K562 (cell line): ENCODE results near the gene OR51S1. TPM values are rescaled to one million over a fixed set of nuclear protein-coding genes. Genes with fewer than 3 reads are reported as not detected.

Source experiments
- ATAC-seq: fragments of 200-7000 bp; cut with Tn5 transposase; 3 replicates; pipeline ENCODE4 v1.9.1; 2020; ENCODE audit warnings: moderate library complexity
- BruUV-seq: library from RNA; stranded (reverse); fragments of 400-500 nt; replicated peaks from 2 replicates; lab custom pipeline; 2021; lab: Mats Ljungman, UMichigan
- CTCF ChIA-PET: fragments of 300-600 bp; formaldehyde crosslinking; extraction: SDS; loops from one replicate; lab custom pipeline; 2021; ENCODE audit warnings: low intra/inter-chr PET ratio; lab: Yijun Ruan, JAX
- POLR2A ChIA-PET: fragments of 300-600, 350-650 bp; sonication (Branson Sonifier 250); formaldehyde crosslinking; extraction: SDS; loops from one replicate; lab custom pipeline; 2021; ENCODE audit warnings: antibody characterized with exemption, inconsistent platforms; lab: Yijun Ruan, JAX
- DNase-seq, 4 experiments: peaks; one replicate each; pipeline versions ENCODE4 v3.0.0 to v3.0.0-alpha.2; 2011 to 2018; ENCODE audit warnings: low spot score in 3 of 4, mixed read lengths in 3 of 4; ENCODE audit errors: extremely low read depth in 1 of 4
- FAIRE-seq: peaks from 2 replicates; lab custom pipeline; 2011; peaks lifted over from hg19 to GRCh38; lab: Jason Lieb, UNC
- H2AFZ ChIP-seq: 2 replicates; pipeline ENCODE4 v1.6.0; 2011; ENCODE audit warnings: low read depth, low read length, control low read depth, inconsistent platforms
- H3K27ac ChIP-seq: fragments of 200-600 bp; 3 replicates; pipeline ENCODE4 v1.8.0; 2011; ENCODE audit warnings: low read depth, mild to moderate bottlenecking, control low read depth, inconsistent platforms, low read length, moderate library complexity, mixed read lengths; ENCODE audit errors: extremely low read depth
- H3K27me3 ChIP-seq, 2 experiments: fragments of 300-600 bp in 1 of 2; 2 replicates in 1 of 2; 3 replicates in 1 of 2; pipeline versions ENCODE4 v1.6.0 to v1.8.0; 2011; ENCODE audit warnings: inconsistent platforms in 2 of 2, low read length in 2 of 2, mild to moderate bottlenecking in 1 of 2, mixed read lengths in 1 of 2, moderate library complexity in 1 of 2; ENCODE audit not compliant: control insufficient read depth in 2 of 2, insufficient read depth in 2 of 2
- H3K36me3 ChIP-seq: fragments of 300-600 bp; 3 replicates; pipeline ENCODE4 v1.8.0; 2011; ENCODE audit warnings: mild to moderate bottlenecking, low read length, inconsistent platforms; ENCODE audit not compliant: control insufficient read depth, insufficient read depth
- H3K4me1 ChIP-seq, 2 experiments: fragments of 200-600 bp in 1 of 2; replicated peaks in 1 of 2; 2 replicates in 1 of 2; 3 replicates in 1 of 2; pipeline versions ENCODE4 v1.5.1 to v1.8.0; 2011; ENCODE audit warnings: inconsistent platforms in 2 of 2, low read length in 2 of 2, mild to moderate bottlenecking in 1 of 2, mixed read lengths in 1 of 2, moderate library complexity in 1 of 2; ENCODE audit not compliant: control insufficient read depth in 2 of 2, insufficient read depth in 2 of 2
- H3K4me2 ChIP-seq: 2 replicates; pipeline ENCODE4 v1.6.1; 2011; ENCODE audit warnings: low read length, control low read depth, inconsistent platforms, mixed read lengths; ENCODE audit not compliant: insufficient read depth
- H3K4me3 ChIP-seq: fragments of 200-600 bp; sonication (generic), shearing (Covaris generic); 2 replicates; pipeline ENCODE4 v1.5.1; 2016; ENCODE audit warnings: control low read depth, inconsistent platforms
- H3K79me2 ChIP-seq: fragments of 200-600 bp; 3 replicates; pipeline ENCODE4 v1.8.0; 2011; ENCODE audit warnings: low read length, inconsistent platforms; ENCODE audit not compliant: control insufficient read depth, insufficient read depth
- H3K9ac ChIP-seq, 2 experiments: 2 replicates each; pipeline versions ENCODE4 v1.6.0 to v1.6.1; 2011; ENCODE audit warnings: low read depth in 2 of 2, low read length in 2 of 2, control low read depth in 1 of 2, inconsistent platforms in 1 of 2, mild to moderate bottlenecking in 1 of 2, mixed read lengths in 1 of 2; ENCODE audit not compliant: insufficient read depth in 1 of 2
- H3K9me1 ChIP-seq: one replicate; pipeline ENCODE4 v1.6.0; 2011; ENCODE audit warnings: inconsistent platforms, mild to moderate bottlenecking, low read length, moderate library complexity; ENCODE audit not compliant: control insufficient read depth, insufficient read depth
- H3K9me3 ChIP-seq: replicated peaks from 2 replicates; pipeline ENCODE4 v1.5.1; 2011; ENCODE audit warnings: low read depth, low read length, inconsistent platforms; ENCODE audit not compliant: control insufficient read depth, insufficient read depth
- H4K20me1 ChIP-seq: replicated peaks from 2 replicates; pipeline ENCODE4 v1.6.1; 2011; ENCODE audit warnings: low read length, inconsistent platforms, mixed read lengths; ENCODE audit not compliant: control insufficient read depth, insufficient read depth
- ARID4B ChIP-seq: sonication (generic); formaldehyde crosslinking; IDR thresholded peaks from 2 replicates; pipeline ENCODE4 v1.8.0; 2022; ENCODE audit warnings: mild to moderate bottlenecking, missing genetic modification reagents
- E2F5 ChIP-seq: sonication (generic); formaldehyde crosslinking; IDR thresholded peaks from 2 replicates; pipeline ENCODE4 v1.8.0; 2022; ENCODE audit warnings: mild to moderate bottlenecking, missing genetic modification reagents
- GATA2 ChIP-seq: sonication (generic); formaldehyde crosslinking; IDR thresholded peaks from 2 replicates; pipeline ENCODE4 v1.4.0; 2020; ENCODE audit warnings: mild to moderate bottlenecking, missing genetic modification reagents
- NONO ChIP-seq, 2 experiments: fragments of 200-400 bp in 1 of 2; fragments of 450-650 bp in 1 of 2; formaldehyde crosslinking in 1 of 2; IDR thresholded peaks; 2 replicates each; pipeline ENCODE4 v1.6.1; 2017; ENCODE audit warnings: low read depth in 2 of 2, mild to moderate bottlenecking in 2 of 2, moderate library complexity in 2 of 2, low read length in 1 of 2
- PML ChIP-seq: IDR thresholded peaks from 2 replicates; pipeline ENCODE4 v1.6.1; 2012; ENCODE audit warnings: low read length, inconsistent platforms
- ZNF224 ChIP-seq: sonication (generic); formaldehyde crosslinking; IDR thresholded peaks from 2 replicates; pipeline ENCODE4 v1.8.0; 2022; ENCODE audit warnings: mild to moderate bottlenecking, missing genetic modification reagents
- ZNF318 ChIP-seq, 2 experiments: fragments of 450-650 bp; IDR thresholded peaks; 2 replicates each; pipeline ENCODE4 v1.6.1; 2016; ENCODE audit warnings: mild to moderate bottlenecking in 2 of 2, borderline replicate concordance in 1 of 2, low read depth in 1 of 2, moderate library complexity in 1 of 2
- WGBS: fragments of 100-300 bp; shearing (Covaris generic); methylation state at CpG from one replicate; pipeline ENCODE4 v1.1.6; 2016; ENCODE audit warnings: low coverage, mixed read lengths; ENCODE audit not compliant: insufficient coverage; ENCODE audit errors: missing lambda C conversion rate; 5-methylcytosine and 5-hydroxymethylcytosine counted together
- in situ Hi-C: fragments of 300-500 bp; cut with MboI; formaldehyde crosslinking; loops from 4 replicates; pipeline ENCODE4 v1.15.0; 2018; ENCODE audit warnings: inconsistent platforms, mixed read lengths
- intact Hi-C: fragments of 100-400 bp; cut with micrococcal nuclease; formaldehyde crosslinking; loops from 2 replicates; pipeline ENCODE4 v1.14.2; 2022
- polyA plus RNA-seq, 8 experiments: library from polyadenylated mRNA; depleted of rRNA in 4 of 8; stranded (reverse) in 5 of 8; unstranded in 3 of 8; fragments of >200 nt; fragmentation: Nextera tagmentation in 2 of 8; fragmentation: Illumina TruSeq in 1 of 8; extraction: Ambion mirVana in 2 of 8; extraction: Trizol in 1 of 8; gene quantifications; 2 replicates each; pipeline versions ENCODE4 v1.2.1 to v1.2.3, GENCODE V29; 2011 to 2014; ENCODE audit warnings: inconsistent platforms in 1 of 8, missing spikeins in 1 of 8
- total RNA-seq, 7 experiments: library from RNA; depleted of rRNA in 6 of 7; stranded (reverse); fragments of >200 nt in 6 of 7; fragmentation: Illumina TruSeq in 2 of 7; extraction: Trizol in 2 of 7; gene quantifications; 2 replicates each; pipeline versions ENCODE4 v1.2.1 to v1.2.3, GENCODE V29; 2011 to 2021; ENCODE audit warnings: low replicate concordance in 1 of 7

Gene OR51S1
- total and polyA plus RNA-seq, 9 of the 15 experiments (the other 6 are each of a cell fraction or from before 2014, with no cell fraction given): not detected

GRCh38 chr11:4881860-4882500 is 33.0 kb upstream of the OR51S1 start, which contains the start of gene OR51T1:
TSS of gene OR51T1 (plus strand) at chr11:4881900. CDS start at chr11:4881900, 0 bp downstream.
- no TSS peak for BruUV-seq
- ATAC-seq (peak; percentile 92), DNase-seq (peak; percentile 32 to 66 (median 52)), FAIRE-seq (peak; percentile 99)
- intact Hi-C loops (no loop called here), in situ Hi-C loops (no loop called here)
- Histone ChIP-seq H3K27ac (peak within 1 kb of the TSS; percentile 62), H3K4me3 (no peak within 1 kb of the TSS), H3K27me3 (no peaks in the 10 kb centered on the region), H4K20me1 (no peaks in the 10 kb centered on the region), H3K36me3 (no peaks in the 10 kb centered on the region), H3K9me1 (no peaks in the 10 kb centered on the region), H3K4me2 (peak within 1 kb of the TSS; percentile 74), H2AFZ (peak within 1 kb of the TSS; percentile 60), H3K9ac (0 out of 4 replicates have a peak within 1 kb of the TSS, but pooled peaks of 1 of the 2 experiments have one; percentile 24), H3K9me3 (no peaks in the 10 kb centered on the region), H3K4me1 (peaks cover 4 to 14% of the 10 kb centered on the region in 2 experiments; a peak in 3 of 5 replicates), H3K79me2 (no peaks in the 10 kb centered on the region)
- WGBS: 3% methylated on average over 8 of the region's 8 CpGs
- ChIA-PET POLR2A (interaction anchor here (1.1 to 1.6 kb wide), 2 partner anchors 9 kb away, joined by 3 to 6 read pairs; no protein-coding TSS in a partner anchor), CTCF (no interaction called here)
- TF ChIP-seq ZNF224 (CRISPR knock-in tag) (no peak), E2F5 (CRISPR knock-in tag) (no peak), ARID4B (no peak), ZNF318 (IDR thresholded peaks at IDR 0.05; ENCODE audit: borderline replicate concordance in 1 of 2, low read depth in 1 of 2) (no peak), NONO (IDR thresholded peaks at IDR 0.05; ENCODE audit: low read depth in 2 of 2, low read length in 1 of 2) (no peak), GATA2 (CRISPR knock-in tag) (peak; percentile 33; the same call in 1 of the 2 replicates), PML (peak; percentile 66; the same call in 1 of the 2 replicates)
